Epithelial cell of esophagus (primary cell): ENCODE results near the gene TXNDC17.

Source experiments
- DNase-seq: peaks from one replicate; pipeline ENCODE4 v3.0.0; 2010; ENCODE audit warnings: low read depth
- H3K4me3 ChIP-seq: 2 replicates; pipeline ENCODE4 v1.5.1; 2011; ENCODE audit warnings: mild to moderate bottlenecking, low read length, control low read depth
- TF ChIP-seq, protein P1 (sequence below): IDR thresholded peaks from 2 replicates; pipeline ENCODE4 v1.5.1; 2011; ENCODE audit warnings: low read depth, mild to moderate bottlenecking, low read length, control low read depth, inconsistent platforms; ENCODE audit not compliant: insufficient read depth; ENCODE audit errors: missing control alignments

TXNDC17 gene

DNA sequence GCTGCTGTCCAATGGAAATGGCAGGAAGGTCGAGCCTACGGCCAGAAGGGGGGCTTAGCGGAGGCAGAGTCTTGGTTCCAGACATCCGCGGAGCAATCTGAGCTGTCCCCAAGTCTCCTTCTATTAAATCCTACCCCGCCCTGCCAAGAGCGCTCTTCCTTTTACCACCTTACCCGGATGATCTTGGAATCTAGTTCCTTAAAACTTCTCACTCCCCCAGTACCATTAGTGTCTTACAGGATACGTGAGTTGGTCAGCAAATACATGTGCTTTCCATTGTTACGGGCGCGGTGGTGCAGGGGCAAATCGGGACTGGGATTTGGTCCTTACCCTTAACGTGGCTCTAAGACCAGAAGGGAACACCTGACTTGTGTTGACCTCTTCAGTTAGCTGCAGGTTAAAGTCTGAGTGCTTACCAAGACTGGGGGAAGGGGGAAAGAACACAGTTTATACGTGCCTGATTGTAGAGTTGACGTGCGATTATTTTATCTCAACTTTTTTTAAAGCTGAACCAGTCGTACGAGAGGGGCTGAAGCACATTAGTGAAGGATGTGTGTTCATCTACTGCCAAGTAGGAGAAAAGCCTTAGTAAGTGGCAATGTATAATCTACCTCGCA, 495 bp downstream of the TXNDC17 start:
- peak; percentile 36 for DNase-seq
- peak overlapping the region; percentile 96 for H3K4me3 ChIP-seq
- TF ChIP-seq, protein P1, sequence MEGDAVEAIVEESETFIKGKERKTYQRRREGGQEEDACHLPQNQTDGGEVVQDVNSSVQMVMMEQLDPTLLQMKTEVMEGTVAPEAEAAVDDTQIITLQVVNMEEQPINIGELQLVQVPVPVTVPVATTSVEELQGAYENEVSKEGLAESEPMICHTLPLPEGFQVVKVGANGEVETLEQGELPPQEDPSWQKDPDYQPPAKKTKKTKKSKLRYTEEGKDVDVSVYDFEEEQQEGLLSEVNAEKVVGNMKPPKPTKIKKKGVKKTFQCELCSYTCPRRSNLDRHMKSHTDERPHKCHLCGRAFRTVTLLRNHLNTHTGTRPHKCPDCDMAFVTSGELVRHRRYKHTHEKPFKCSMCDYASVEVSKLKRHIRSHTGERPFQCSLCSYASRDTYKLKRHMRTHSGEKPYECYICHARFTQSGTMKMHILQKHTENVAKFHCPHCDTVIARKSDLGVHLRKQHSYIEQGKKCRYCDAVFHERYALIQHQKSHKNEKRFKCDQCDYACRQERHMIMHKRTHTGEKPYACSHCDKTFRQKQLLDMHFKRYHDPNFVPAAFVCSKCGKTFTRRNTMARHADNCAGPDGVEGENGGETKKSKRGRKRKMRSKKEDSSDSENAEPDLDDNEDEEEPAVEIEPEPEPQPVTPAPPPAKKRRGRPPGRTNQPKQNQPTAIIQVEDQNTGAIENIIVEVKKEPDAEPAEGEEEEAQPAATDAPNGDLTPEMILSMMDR: no peak

DNA sequence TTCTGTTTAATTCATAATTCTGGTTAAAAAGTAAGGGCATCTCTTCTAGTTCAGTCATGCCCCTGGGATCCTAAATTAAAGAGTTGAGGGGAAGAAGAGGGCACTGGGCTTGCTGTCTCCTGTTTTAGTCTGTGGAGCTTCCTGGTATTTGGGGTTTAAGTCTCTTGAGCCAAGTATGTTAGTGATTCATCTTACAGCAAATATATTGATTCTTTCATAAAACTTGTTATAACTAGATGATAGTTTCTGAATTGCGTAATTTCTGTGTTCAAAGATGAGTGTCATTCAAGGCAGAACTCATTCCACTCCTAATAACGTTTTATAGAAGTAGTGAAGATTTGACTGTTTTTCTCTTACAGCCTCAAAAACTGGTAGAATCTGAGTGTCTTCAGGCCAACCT, 1.7 kb downstream of the TXNDC17 start:
- peak overlapping the region; percentile 96 for H3K4me3 ChIP-seq
- peak; percentile 87 for DNase-seq
- TF ChIP-seq, protein P1: no peak

DNA sequence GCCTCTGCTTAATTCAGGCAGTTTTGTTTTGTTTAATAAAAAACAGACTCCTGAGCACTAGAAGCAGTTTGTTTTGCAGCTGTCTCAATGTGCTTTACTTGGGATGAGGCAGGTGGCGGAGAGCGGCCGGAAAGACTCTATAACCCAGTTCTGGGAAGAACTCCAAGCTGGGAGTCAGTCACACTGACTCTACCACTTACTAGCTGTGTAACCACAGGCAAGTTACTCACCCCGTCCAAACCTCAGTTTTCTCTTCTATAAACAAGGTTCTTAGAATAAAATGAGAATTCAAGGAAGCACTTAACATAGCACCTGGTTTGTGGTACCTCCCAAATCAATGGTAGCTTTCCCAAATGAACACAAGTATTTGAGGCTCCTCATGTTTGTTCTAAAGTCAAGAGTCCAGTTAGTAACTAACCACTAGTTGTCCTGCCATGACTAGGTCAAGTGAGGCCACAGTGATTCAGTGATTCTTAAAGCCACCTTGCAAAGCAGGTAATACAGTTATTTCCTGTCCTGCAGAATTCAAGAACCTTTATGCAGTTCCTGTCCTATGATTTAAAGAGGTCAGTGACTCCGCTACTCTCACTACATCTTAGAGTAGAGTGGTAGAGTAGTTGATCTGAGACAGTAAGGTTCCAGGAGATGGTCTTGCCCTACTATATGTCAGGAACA, 2.7 kb downstream of the TXNDC17 start:
- H3K4me3 ChIP-seq: peak overlapping the region; percentile 4
- DNase-seq: peak; percentile 86
- TF ChIP-seq, protein P1: no peak

DNA sequence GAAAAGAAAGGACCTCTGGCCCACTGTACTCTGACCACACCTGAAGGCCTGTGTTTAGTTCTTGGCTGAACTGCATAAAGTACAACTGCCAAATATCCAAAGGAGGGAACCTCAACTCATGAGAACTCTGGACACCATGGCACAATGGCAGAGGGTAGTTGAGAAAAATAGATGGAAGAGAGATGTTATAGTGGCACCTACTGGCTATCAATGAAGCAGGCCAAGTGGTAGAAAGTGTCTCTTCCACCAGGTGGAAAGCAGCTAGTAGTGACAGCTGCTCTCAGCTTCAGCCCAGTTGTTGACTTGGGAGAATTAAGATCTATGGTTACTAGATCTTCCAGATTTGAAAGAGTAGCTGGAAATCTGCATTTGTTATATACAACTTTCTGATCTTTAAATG, 7.3 kb downstream of the TXNDC17 start:
- TF ChIP-seq, protein P1: peak; percentile 77
- H3K4me3 ChIP-seq: no peak overlapping the region
- peak; percentile 60 for DNase-seq

DNA sequence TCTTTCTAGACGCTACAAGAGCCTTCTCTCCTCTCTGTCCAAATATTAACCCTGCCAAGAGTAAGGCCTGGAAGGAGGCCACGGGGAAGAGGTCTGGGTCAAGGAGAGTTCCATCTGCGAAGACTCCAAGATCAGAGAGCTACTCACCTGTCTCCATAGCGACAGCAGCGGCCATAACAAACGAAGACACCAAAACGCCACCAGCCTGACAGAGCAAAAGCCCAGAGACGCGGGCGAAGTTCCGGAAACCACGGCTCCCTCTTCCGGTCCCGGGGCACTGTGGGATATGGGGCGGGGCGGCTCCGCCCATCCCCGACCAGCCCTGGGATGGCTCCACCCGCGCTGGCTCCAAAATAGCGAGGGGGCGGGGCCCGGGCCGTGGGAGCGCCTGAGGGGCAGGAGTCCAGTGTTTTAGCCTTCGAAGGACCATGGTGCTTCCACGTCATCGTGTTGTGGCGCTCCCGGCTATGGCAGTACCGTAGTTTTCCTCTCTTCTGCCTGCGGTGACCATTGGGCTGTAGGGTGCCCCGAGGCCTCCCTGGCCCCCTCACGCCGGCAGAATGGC, 10.6 kb downstream of the TXNDC17 start, which contains the start of the genes C17orf100 and MED31:
Gene C17orf100, plus strand, starts transcription at position 409 of the 565 bp plus-strand sequence. Its CDS starts 152 bp downstream, at position 561.
Gene MED31, minus strand, starts transcription at position 252 of the 565 bp plus-strand sequence. Its CDS starts 77 bp downstream, at position 175.
- peak; percentile 94 for DNase-seq
- H3K4me3 ChIP-seq: peak within 1 kb of the TSS; percentile 100
- TF ChIP-seq, protein P1: no peak

DNA sequence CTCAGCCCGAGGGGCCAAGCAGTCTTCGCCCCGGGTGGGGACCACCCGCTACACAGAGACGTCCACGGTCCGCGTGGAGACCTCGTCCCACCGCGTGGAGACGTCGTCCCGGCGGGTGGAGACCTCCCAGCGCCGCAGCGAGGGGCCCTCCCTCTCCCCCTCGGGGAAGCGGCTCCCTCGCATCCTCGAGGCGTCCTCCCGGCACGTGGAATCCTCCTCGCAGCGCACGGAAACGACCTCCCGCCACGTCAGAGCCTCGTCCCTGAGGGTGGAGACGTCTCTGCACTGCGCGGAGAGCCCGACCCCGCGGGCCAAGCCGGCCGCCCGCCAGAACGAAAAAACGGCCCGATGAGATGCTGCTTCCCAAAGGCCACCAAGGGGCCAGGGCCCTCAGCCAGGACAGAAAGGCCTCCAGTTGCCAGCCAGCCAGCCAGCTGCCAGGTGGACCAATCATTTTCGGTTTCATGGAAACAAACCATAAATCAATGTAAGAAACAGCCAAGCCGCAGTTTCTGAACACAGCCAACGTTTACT, 11.1 kb downstream of the TXNDC17 start:
- H3K4me3 ChIP-seq: peak overlapping the region; percentile 100

More for the DNA sequence above, 11.1 kb downstream of the TXNDC17 start:
- TF ChIP-seq, protein P1: no peak
- no peak for DNase-seq
